ENCODE measurements around the gene ATOH8.

The ATOH8 gene

DNA sequence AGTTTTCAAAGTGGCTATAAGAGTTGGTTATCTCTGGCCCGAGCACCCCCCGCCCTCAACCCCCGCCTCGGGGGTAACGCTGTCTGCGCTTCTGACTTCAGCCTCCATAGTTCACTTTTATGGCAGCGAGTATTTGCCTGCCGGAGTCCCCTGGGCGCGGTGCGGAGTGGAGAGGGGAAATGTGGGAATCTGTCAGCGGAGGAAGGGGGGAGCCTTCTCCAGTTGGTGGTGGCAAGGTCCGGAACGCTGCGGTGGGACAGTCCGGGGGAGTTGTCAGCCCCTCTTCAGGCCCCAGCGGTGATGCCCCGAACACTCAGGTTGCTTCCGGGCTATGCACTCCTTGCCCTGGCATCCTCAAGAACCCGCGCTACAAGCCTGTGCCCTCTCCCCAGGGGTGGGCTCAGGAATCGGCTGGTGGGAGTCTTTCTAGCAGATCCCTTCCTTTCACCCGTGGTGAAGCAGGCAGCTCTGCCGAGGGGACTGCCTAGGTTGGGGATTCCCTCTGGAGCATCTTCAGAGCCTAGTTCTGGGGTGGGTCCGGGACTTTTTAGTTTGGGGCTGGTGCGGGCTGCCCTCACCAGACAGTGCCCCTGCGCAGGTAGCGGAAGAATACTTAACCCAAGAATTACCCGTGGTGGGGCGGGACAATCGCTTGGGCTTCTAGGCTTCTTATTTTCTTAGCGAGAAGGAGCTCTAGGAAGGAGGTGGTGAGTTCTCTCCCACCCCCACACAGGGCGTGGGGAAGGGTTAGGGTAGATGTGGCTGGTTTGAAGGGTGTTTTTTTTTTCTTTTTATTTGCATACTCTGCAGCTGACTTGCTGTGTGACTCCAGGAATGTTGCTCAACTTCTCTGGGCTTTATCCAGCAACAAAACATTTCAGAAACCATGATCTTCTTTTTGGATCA lies 1.6 kb downstream of the ATOH8 start:
- Histone ChIP-seq H3K4me3 (ENCODE audit: low read depth, low read length) (peak overlapping the region; percentile 62), H3K27me3 (replicated peaks) (peaks cover 5% of the 10 kb centered on the region), H3K36me3 (replicated peaks) (no peaks in the 10 kb centered on the region), H3K27ac (no peak overlapping the region)
- TF ChIP-seq, protein P1, sequence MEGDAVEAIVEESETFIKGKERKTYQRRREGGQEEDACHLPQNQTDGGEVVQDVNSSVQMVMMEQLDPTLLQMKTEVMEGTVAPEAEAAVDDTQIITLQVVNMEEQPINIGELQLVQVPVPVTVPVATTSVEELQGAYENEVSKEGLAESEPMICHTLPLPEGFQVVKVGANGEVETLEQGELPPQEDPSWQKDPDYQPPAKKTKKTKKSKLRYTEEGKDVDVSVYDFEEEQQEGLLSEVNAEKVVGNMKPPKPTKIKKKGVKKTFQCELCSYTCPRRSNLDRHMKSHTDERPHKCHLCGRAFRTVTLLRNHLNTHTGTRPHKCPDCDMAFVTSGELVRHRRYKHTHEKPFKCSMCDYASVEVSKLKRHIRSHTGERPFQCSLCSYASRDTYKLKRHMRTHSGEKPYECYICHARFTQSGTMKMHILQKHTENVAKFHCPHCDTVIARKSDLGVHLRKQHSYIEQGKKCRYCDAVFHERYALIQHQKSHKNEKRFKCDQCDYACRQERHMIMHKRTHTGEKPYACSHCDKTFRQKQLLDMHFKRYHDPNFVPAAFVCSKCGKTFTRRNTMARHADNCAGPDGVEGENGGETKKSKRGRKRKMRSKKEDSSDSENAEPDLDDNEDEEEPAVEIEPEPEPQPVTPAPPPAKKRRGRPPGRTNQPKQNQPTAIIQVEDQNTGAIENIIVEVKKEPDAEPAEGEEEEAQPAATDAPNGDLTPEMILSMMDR (IDR thresholded peaks at IDR 0.05; ENCODE audit: low read depth, low read length, missing control alignments), result no peak
- in situ Hi-C loops (cut with HindIII; ENCODE audit: low pct_ligation_motif_present, low sequenced_read_pairs), result no loop called here
- no peak for DNase-seq

DNA sequence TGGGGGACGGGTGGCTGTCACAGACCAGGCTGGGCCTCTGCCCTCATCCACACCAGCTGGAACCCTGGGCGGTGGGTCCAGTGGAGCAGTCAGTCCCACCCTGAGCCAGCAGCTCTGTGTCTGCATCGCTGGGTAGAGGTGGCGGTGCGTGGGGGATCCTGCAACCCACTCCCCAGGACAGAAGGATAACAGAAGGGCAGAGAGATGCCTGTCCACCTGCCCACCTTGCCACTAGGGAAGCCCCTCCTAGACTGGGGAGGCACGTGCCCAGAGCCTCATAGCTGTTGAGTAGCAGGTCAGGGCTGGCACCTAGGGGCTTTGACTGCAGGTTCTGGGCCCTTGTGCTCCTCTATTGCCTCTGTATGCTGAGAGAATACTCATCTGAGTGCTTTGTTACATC lies 2.4 kb downstream of the ATOH8 start:
- no peak overlapping the region for H3K27ac ChIP-seq
- no peak for DNase-seq
- TF ChIP-seq, protein P1 (IDR thresholded peaks at IDR 0.05; ENCODE audit: low read depth, low read length, missing control alignments), result no peak
- H3K36me3 ChIP-seq (replicated peaks), result no peaks in the 10 kb centered on the region
- H3K27me3 ChIP-seq (replicated peaks), result peaks cover 5% of the 10 kb centered on the region
- H3K4me3 ChIP-seq (ENCODE audit: low read depth, low read length), result no peak overlapping the region
- in situ Hi-C loops (cut with HindIII; ENCODE audit: low pct_ligation_motif_present, low sequenced_read_pairs), result no loop called here

DNA sequence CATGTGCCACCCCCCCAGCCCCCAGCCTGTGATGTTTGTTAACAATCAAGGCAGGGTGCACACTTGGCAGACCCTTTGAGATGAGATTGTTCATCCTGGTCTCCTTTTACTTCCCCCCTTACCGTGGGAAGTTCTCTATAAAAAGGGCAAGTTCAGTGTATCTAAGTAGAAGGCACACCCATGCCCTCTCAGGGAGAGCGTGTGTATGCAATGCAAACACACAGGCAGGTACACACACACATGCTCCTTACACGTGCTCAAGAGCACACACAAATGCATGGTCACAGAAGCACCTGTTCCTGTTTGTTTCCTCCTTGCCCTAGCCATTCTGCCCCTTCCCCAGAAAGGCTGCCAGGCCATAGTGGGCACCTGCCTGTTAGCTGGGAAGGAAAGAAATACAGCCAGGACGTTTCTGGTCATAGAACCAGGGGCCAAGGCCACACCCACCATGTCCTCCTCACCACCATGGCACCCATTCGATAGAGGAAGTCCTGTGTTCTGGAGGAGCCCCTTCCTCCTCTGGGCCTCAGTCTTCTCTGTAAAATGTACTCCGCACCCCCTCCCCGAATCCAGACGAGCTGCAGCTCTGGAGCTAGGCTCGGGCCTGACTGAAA lies 3.1 kb downstream of the ATOH8 start:
- Histone ChIP-seq H3K27me3 (replicated peaks) (peaks cover 5% of the 10 kb centered on the region), H3K4me3 (ENCODE audit: low read depth, low read length) (no peak overlapping the region), H3K27ac (no peak overlapping the region), H3K36me3 (replicated peaks) (no peaks in the 10 kb centered on the region)
- in situ Hi-C loops (cut with HindIII; ENCODE audit: low pct_ligation_motif_present, low sequenced_read_pairs), result no loop called here
- TF ChIP-seq, protein P1 (IDR thresholded peaks at IDR 0.05; ENCODE audit: low read depth, low read length, missing control alignments), result no peak
- DNase-seq, result no peak

DNA sequence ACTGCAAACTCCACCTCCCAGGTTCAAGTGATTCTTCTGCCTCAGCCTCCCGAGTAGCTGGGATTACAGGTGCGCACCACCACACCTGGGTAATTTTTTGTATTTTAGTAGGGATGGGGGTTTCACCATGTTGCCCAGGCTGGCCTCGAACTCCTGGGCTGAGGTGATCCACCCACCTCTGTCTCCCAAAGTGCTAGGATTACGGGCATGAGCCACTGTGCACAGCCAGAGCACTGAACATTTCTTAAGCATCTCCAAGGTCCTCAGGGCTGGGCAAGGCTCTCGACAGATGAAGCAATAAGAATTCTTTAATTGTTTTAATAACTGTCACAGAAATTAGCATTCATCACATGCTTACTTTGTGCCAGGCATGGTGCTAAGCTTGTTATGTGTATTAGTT lies 4.1 kb downstream of the ATOH8 start:
- no peak for DNase-seq
- in situ Hi-C loops (cut with HindIII; ENCODE audit: low pct_ligation_motif_present, low sequenced_read_pairs), result no loop called here
- no peak overlapping the region for H3K27ac ChIP-seq
- H3K27me3 ChIP-seq (replicated peaks), result peaks cover 5% of the 10 kb centered on the region
- H3K4me3 ChIP-seq (ENCODE audit: low read depth, low read length), result no peak overlapping the region
- H3K36me3 ChIP-seq (replicated peaks), result no peaks in the 10 kb centered on the region
- TF ChIP-seq, protein P1 (IDR thresholded peaks at IDR 0.05; ENCODE audit: low read depth, low read length, missing control alignments), result no peak

DNA sequence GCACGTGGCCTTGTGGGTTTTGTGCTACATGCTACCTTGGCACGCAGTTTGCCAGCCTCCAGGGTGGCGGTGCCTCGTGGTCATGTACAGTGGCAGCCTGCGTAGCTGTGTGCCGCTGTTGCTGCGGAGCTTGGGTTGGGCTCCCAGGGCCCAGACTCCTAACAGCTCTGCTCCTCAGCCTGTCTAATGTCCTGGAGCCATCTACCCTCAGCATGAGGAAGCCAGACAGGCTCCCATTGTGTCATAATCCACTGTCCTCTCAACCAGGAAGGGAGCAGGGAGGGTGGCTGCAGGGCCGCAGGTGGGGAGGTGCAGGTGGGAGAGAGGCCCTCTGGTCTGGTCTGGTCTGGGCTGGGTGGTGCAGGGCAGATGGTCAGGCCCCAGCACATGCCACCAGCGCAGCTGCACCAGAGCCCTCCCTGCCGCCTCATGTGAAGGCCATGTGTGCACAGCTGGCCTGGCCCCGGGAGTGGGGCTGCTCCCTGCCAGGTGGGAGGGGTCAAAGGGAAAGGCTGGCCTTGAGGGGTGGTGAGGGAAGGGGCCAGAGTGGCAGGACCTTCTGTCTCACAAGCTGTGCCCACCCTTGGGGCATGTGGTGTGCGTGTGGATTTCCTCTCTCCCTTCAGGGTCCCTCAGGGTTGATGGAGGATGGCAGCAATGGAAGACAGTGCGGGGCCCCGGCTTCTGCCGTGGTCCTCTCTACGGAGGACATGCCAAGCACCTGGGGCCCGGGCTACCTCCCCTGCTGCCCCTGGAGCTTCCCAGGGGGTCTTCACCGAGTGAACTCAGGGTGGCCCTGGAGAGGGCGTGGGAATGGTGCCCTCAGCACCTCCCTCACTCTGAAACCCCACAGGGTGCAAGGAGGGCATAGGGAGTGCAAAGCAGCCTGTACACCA lies 4.8 kb downstream of the ATOH8 start:
- Histone ChIP-seq H3K27ac (no peak overlapping the region), H3K27me3 (replicated peaks) (peaks cover 5% of the 10 kb centered on the region), H3K4me3 (ENCODE audit: low read depth, low read length) (no peak overlapping the region), H3K36me3 (replicated peaks) (no peaks in the 10 kb centered on the region)
- TF ChIP-seq, protein P1 (IDR thresholded peaks at IDR 0.05; ENCODE audit: low read depth, low read length, missing control alignments), result no peak
- in situ Hi-C loops (cut with HindIII; ENCODE audit: low pct_ligation_motif_present, low sequenced_read_pairs), result no loop called here
- no peak for DNase-seq
